ENCODE measurements around the gene WNT1.

WNT1 gene

DNA sequence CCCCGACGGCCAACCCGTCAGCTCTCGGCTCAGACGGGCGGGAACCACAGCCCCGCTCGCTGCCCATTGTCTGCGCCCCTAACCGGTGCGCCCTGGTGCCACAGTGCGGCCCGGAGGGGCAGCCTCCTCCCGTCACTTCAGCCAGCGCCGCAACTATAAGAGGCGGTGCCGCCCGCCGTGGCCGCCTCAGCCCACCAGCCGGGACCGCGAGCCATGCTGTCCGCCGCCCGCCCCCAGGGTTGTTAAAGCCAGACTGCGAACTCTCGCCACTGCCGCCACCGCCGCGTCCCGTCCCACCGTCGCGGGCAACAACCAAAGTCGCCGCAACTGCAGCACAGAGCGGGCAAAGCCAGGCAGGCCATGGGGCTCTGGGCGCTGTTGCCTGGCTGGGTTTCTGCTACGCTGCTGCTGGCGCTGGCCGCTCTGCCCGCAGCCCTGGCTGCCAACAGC lies at the start of gene WNT1:
WNT1 (plus strand) TSS at position 32 of the 450 bp plus-strand sequence; CDS start at position 361, 329 bp downstream.
- no peak for DNase-seq

DNA sequence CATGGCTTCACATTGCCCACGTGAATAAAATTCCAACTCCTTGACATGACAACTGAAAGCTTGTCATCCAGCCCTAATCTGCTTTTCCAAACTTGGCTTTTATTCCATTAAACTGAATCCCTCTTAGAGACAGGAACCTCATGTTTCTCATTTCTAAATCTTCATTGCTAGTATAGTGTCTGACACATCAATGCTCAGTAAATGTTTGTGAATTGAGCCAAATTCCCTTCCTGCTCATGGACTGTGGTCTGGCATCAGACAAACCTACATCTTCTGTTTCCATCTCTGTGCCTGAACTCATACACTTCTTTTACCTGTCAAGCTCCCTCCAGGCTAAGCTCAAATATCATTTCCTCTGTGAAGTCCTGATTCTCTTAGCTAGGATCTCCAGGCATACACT lies 48.6 kb upstream of the WNT1 start:
- DNase-seq: no peak

DNA sequence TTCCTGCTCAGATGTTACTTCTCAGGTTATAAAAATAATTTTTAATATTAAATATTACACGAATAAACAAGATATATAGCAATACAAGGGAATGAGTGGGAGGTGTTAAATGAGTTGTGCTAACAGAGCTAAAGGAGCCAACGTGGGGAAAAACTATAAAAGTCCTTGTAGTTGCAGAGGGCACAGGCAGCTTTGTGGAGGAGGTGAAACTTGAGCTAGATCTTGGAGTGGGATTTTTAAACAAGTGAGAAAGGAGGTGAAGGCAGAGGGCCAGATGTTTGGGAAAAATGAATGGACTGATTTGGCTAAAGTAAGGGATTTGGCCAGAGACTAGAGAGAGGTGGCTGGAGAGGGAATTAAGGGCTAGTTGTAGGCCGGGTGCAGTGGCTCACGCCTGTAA lies 47.6 kb upstream of the WNT1 start:
- no peak for DNase-seq

DNA sequence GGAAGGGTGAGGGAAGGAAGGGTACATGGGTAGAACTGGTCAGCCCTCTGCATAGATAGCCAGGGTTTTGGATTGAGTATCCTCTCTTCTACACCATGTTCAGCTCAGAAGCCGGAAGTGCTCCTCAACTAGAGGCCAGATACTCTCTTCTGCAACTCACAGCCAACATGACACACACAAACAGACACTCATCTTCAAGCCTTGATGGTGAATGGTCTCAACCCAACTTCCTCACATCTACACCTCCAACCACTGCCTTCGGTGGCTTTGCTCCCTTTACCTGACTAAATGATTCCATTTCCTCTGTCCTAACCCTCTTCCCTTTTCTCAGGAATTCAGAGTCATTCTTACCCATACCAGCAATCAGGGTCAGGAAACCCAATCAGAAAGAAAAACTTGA lies 45.2 kb upstream of the WNT1 start:
- DNase-seq: no peak

GRCh38 chr12:48933664-48934311 lies 44.3 kb upstream of the WNT1 start:
- DNase-seq: no peak

DNA sequence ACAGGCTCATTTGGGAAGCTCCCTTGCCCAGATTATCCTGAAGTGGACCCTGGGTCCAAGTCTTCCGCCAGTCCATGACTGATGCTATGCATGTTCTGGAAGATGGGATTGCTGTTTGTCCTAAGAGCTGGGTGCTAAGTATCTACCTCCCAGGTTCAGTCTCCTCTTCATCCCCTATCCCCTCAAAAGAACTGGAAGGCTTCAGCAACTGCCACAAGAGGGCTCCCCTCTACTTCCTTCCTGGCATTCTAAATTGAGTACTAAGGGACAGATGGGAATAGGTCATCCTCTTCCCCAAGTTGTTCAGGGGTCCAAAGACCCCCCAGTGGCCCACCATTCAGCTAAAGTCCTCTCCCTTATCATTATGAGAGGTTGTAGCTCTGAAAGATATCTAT lies 43.8 kb upstream of the WNT1 start:
- peak; percentile 45 for DNase-seq

DNA sequence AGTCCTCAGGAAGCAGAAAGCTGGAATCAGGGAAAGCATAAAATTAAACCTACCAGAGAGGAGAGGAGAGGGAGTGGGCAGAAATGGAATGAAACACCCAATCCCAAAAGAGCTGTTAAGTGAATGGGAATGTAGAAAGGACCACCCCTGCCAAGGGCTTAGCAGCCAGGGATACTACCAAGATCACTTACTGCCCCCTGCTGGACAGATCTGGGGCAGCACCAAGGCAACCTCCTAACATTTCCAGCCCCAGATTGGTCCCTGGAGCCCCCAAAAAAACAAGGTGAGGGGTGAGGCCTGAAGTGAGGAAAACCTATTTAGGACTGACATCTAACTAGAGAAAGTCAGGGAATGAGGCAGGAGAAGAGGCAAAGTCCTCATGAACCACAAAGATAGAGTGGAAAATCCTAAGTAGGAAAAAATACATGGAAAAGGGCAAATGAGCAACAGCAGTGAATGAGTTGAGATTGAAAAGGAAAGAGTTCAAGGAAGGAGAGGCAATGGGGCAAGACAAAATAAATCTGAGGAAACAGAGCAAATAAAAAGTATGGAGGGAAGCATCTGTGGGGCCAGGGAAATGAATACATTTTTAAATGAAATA lies 41.6 kb upstream of the WNT1 start:
- peak; percentile 87 for DNase-seq

DNA sequence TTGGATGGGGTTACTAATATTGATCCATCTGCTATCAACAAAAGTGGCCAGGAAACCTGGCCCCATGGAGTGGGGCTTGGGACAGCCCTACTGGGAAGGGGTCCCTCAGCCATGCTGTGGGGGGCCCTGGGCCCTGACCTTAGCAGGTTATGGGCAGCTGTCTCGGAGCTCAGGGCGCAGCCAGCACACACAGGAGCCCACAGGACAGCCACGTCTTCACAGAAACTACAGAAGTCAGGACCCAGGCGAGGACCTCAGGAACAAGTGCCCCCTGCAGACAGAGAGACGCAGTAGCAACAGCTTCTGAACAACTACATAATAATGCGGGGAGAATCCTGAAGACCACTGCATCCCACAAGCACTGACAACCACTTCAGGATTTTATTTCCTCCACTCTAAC lies 41.0 kb upstream of the WNT1 start:
- DNase-seq: peak; percentile 30

DNA sequence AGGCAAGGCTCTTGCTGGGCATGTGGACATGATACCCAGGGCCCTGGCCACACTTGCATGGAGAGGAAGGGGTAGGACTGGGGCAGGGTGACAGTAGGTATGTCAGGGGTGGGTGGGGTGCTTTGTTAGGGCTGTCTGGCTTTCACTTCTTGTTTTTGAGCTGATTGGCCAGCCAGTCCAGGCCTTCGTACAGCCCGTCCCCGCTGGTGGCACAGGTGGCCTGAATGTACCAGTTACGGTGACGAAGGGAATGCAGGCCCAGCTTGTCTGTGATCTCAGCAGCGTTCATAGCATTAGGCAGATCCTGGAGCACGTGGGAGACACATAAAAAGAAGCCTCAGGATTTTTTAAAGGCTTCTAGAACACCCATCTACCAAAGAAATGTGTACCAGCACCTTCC lies 39.3 kb upstream of the WNT1 start:
- DNase-seq: no peak

- peak; percentile 15 for DNase-seq
Measured at GRCh38 chr12:48940181-48940580, 37.9 kb upstream of the WNT1 start.

GRCh38 chr12:48943221-48943620 lies 34.9 kb upstream of the WNT1 start:
- no peak for DNase-seq

- no peak for DNase-seq
Measured at GRCh38 chr12:48946205-48946604, 31.9 kb upstream of the WNT1 start.

- DNase-seq: no peak
Measured at GRCh38 chr12:48946943-48947342, 31.2 kb upstream of the WNT1 start.

DNA sequence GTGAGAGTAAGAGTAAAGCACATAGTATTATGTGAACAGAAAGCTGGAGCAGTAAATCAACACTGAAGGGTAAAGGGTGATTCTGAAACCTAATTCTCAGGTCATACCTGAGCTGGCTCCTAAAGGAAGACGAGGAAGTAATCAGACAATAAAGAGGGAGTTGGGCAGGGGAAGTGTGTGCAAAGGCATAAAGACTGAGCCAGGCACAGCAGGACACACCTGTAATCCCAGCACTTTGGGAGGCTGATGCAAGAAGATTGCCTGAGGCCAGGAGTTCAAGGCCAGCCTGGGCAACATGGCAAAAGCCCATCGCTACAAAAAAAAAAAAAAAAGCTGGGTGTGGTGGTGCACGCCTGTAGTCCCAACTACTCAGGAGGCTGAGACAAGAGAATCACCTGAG lies 30.4 kb upstream of the WNT1 start:
- DNase-seq: no peak

GRCh38 chr12:48952691-48953090 lies 25.4 kb upstream of the WNT1 start:
- DNase-seq: no peak

GRCh38 chr12:48954061-48954460 lies 24.1 kb upstream of the WNT1 start:
- DNase-seq: no peak

GRCh38 chr12:48954841-48955501 lies 23.2 kb upstream of the WNT1 start:
- peak; percentile 64 for DNase-seq

DNA sequence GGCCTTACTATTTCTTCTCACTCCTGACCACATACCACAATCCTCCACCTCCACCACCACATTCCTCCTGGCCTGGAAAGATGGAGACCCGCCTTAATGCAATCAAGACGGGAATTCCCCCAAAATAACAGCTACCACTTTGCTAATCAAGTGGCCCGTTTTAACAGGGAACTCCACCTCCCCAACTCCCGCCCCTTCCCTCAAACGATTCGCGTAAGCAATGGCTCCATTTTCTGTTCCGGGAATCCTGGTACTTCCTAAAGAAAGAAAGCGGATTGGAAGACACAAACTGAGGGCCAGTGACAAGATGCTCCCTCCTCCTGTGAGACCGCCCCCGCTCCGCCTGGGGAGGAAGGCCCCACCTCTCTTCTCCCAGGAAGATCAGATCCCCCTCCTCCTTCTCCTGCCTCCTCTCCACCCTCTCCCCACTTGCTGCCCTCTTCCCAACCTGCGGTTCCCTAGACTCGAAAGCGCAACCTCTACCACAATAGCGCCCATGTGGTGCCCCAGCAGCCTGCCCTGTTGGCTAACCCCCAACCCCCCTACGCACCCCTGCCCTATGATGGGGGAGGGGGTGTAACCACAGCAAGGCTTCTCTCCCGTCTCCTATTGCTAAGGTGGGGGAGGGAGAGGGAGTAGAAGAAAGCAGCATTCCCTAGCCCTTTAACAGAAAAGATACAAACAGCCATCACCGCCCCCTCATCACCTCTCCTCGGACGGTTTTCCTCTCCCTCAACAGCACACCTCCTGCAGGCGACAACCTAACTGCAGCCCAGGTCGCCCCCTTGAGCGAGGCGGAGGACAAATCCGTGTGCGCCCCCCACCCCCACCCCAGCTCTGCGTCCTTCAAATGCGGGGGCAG lies 21.6 kb upstream of the WNT1 start:
- peak; percentile 90 for DNase-seq

DNA sequence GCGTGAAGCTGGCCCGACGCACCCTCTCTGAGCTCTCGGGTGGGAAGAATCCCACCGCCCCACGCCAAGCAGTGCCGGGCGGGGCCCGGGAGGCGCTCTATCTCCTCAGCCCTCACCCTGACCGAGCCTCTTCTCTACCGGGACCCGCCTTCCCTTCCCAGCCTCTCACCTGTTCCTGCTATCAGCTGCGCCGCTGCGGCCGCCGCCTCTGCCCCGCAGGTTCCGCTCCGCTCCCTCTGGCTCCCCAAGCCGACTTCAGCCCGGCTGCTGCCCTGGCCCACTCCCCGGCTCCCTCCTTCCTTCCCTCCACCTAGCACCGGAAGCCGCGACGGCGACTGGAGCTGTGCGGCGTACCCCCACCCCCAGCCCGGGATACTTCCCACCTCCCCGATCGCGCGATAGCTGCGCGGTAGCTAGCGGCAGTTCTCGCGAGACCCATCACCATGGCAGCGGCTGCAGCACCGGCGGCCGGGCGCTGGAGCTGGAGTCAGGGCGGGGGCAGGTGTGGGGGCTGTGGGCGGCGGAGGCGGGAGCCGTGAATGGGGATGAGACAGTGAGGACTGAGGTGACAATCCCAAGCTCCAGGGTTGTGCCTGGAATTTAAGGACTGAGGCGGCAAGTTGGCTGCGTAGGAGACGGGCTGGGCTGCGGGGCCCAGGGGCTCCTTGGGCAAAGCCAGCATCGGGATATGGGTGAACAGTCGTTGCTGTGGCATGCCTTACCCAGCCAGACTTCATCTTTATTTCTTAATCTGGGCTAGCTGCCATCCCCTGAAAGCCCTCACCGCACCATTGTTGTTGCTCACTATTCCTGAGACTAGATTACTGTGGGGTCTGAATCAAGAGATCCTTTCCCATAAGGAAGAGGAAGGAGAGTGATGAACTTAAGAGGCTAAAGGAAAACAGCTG lies 20.7 kb upstream of the WNT1 start, which contains the start of gene ARF3:
ARF3 (minus strand) TSS at position 347 of the 908 bp plus-strand sequence. CDS start 16,392 bp downstream, outside the sequence.
- DNase-seq: peak; percentile 97

- DNase-seq: no peak
Measured at GRCh38 chr12:48958049-48958388, 20.1 kb upstream of the WNT1 start.

- DNase-seq: no peak
Measured at GRCh38 chr12:48960834-48961233, 17.3 kb upstream of the WNT1 start.

DNA sequence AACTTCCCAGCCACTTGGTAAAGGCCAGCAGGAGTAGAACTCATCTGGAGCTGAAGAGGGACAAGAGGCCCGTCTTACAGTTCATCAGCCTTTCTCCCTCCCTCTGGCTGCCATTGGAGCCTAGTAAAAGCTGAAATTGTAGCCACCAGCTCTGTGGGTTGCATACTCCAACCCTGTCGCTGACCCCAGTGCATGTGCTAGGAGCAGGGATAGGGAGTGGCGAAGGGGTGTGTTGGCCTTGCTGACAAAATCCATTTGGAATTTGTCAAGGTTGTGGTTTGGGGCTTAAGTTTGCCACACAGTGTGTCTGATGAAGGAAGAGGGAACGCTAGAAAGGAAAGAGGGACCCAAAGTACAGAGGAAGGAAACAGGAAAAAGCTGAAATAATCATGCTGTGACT lies 16.8 kb upstream of the WNT1 start:
- DNase-seq: no peak
